Stimulated activated CD4-positive, alpha-beta T cell treated with anti-CD3 and anti-CD28 coated beads, TNF-alpha, amount 100 ng/mL, for 48 hours (primary cell): ENCODE results near the gene KCNH2.

Source experiments
- DNase-seq, 3 donors: peaks; one replicate each; pipeline ENCODE4 v3.0.0-alpha.2; 2020; ENCODE audit warnings: low read depth in 3 of 3

The KCNH2 gene

GRCh38 chr7:150961510-150962289 is 16.4 kb downstream of the KCNH2 start:
- DNase-seq, result no peak

- no peak for DNase-seq
Measured at GRCh38 chr7:150959739-150960734, 18.1 kb downstream of the KCNH2 start.

- no peak for DNase-seq
Measured at GRCh38 chr7:150959081-150959480, 19.0 kb downstream of the KCNH2 start.

GRCh38 chr7:150958597-150958996 is 19.5 kb downstream of the KCNH2 start:
- no peak for DNase-seq

- no peak for DNase-seq
Measured at GRCh38 chr7:150958062-150958552, 20.0 kb downstream of the KCNH2 start.

GRCh38 chr7:150957133-150958020 is 20.7 kb downstream of the KCNH2 start:
- DNase-seq, result no peak

- DNase-seq, result no peak
Measured at GRCh38 chr7:150956395-150957132, 21.6 kb downstream of the KCNH2 start.

- DNase-seq, result no peak
Measured at GRCh38 chr7:150955519-150956394, 22.4 kb downstream of the KCNH2 start.

- no peak for DNase-seq
Measured at GRCh38 chr7:150954986-150955518, 23.1 kb downstream of the KCNH2 start.

- no peak for DNase-seq
Measured at GRCh38 chr7:150954201-150954985, 23.7 kb downstream of the KCNH2 start.

GRCh38 chr7:150953061-150953997 is 24.8 kb downstream of the KCNH2 start:
- DNase-seq, result no peak

- DNase-seq, result no peak
Measured at GRCh38 chr7:150952331-150953050, 25.6 kb downstream of the KCNH2 start.

- DNase-seq, result no peak
Measured at GRCh38 chr7:150951521-150951920, 26.6 kb downstream of the KCNH2 start.

GRCh38 chr7:150951181-150951520 is 27.0 kb downstream of the KCNH2 start:
- DNase-seq, result no peak

GRCh38 chr7:150950496-150951180 is 27.5 kb downstream of the KCNH2 start:
- DNase-seq, result no peak

- no peak for DNase-seq
Measured at GRCh38 chr7:150949971-150950491, 28.1 kb downstream of the KCNH2 start.
